ENCODE results near the gene CCDC169.
"Not testable (repeated sequence)": the region's sequence is repeated elsewhere in the genome, so short reads cannot be mapped to it uniquely, and the experiment has no call there.

The CCDC169 gene

DNA sequence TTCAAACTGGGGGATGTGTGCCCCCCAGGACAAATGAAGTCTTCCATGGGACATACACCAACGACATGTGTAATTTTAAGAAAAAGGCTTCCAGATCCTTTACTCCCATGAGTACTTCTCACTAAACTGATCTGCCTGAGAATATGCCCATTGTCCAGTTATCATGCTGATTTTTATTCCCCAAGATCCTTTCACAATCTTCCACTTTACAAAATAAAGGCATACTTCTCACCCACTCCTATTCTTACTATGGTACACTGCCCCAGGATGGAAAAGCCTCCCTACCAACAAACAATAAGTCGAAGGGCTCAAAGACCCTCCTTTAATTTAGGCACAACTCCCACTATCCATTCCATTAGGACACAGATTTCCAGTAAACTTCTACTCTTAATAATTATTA, 45.1 kb upstream of the CCDC169 start:
- TF ChIP-seq, protein P1, sequence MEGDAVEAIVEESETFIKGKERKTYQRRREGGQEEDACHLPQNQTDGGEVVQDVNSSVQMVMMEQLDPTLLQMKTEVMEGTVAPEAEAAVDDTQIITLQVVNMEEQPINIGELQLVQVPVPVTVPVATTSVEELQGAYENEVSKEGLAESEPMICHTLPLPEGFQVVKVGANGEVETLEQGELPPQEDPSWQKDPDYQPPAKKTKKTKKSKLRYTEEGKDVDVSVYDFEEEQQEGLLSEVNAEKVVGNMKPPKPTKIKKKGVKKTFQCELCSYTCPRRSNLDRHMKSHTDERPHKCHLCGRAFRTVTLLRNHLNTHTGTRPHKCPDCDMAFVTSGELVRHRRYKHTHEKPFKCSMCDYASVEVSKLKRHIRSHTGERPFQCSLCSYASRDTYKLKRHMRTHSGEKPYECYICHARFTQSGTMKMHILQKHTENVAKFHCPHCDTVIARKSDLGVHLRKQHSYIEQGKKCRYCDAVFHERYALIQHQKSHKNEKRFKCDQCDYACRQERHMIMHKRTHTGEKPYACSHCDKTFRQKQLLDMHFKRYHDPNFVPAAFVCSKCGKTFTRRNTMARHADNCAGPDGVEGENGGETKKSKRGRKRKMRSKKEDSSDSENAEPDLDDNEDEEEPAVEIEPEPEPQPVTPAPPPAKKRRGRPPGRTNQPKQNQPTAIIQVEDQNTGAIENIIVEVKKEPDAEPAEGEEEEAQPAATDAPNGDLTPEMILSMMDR (IDR thresholded peaks at IDR 0.05; ENCODE audit: borderline replicate concordance, insufficient read depth, low read depth, low read length), result no peak
- no peak overlapping the region for H3K4me3 ChIP-seq (ENCODE audit: low read depth, low read length)

DNA sequence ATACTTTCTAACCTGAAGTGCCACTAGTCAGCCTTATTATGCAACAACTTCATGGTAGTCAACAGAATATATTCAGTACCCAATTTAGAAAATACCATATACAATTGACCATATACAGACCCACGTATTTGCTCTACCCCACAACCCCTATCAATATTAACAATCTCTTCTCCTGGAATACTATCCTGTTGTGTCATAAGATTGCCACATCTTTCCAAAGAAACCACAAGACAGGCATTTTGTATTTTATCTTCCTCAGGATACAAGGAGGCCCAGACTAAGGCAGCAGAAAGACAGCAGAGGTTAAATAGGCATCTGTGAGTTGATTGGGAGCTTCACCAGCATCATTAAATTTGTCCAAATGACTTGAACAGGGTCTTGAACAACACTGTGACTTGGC, 44.1 kb upstream of the CCDC169 start:
- TF ChIP-seq, protein P1 (IDR thresholded peaks at IDR 0.05; ENCODE audit: borderline replicate concordance, insufficient read depth, low read depth, low read length), result no peak
- H3K4me3 ChIP-seq (ENCODE audit: low read depth, low read length), result no peak overlapping the region

DNA sequence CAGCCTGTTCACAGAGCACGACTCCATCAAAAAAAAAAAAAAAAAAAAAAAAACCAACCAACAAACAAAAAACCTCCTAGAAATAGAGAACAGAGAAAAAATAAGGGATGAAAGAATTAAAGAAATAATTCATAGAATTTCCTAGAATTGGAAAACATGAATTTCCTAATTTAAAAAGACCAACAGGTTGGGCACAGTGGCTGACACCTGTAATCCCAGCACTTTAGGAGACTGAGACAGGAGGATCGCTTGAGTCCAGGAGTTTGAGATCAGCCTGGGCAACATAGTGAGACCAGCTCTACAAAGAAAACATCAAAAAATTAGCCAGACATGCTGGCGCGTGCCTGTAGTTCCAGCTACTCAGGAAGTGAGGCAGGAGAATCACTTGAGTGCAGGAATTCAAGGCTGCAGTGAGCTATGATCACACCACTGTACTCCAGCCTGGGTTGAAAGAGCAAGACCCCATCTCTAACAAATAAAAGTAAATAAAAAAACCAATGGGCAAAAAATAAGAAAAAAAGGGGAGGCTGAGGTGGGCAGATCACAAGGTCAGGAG, 42.1 kb upstream of the CCDC169 start:
- TF ChIP-seq, protein P1 (IDR thresholded peaks at IDR 0.05; ENCODE audit: borderline replicate concordance, insufficient read depth, low read depth, low read length), result no peak
- no peak overlapping the region for H3K4me3 ChIP-seq (ENCODE audit: low read depth, low read length)

DNA sequence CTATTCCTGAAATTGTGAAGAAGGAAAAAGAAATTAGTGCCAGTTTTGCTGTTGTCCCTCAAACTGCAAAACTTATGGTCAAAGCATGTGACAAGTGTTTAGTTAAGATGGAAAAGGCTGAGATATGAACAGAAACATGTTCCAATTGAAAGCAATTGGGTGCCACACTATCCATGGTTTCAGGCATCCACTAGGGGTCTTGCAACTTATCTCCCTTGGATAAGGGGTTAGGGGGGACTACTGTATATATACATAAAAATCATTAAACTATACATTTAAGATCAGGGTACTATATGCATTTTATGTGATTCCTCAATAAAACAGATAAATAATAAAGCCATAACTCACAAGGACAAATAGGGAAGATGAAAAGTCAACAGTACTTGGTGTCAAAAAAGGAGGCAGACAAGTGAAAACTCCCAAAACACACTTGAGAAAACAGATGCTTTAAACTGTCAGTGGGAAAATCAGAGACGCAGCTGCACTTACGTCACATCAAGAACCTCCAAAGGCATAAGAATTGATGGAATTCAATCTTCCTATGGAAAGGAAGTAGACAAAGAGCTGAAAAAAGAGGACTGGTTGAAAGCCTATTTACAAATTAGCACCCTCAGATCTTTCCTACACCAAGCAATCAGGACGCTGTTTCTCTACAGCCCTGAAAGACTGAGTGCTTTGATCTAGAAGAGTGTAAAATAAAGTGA, 40.5 kb upstream of the CCDC169 start:
- no peak overlapping the region for H3K4me3 ChIP-seq (ENCODE audit: low read depth, low read length)

DNA sequence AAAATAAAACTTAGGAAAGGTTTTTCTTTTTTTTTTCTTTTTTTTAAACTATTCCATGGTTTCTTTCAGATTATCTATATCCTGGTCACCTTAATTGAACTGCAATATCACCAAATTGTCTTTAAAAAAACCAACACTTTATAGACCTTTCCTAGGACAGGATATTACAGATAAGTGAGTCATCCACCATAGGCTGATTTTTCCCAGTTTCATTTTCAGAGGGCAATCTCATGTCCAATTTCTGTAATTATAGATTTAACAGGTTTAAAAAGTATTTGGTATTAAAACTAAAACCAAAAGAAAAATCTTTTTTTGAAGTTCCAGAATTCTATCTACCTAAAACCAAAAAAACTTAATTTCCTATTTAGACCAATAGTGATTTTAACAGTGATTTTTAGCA, 35.4 kb upstream of the CCDC169 start:
- no peak overlapping the region for H3K4me3 ChIP-seq (ENCODE audit: low read depth, low read length)
- TF ChIP-seq, protein P1 (IDR thresholded peaks at IDR 0.05; ENCODE audit: borderline replicate concordance, insufficient read depth, low read depth, low read length), result no peak

More for the DNA sequence above, 40.5 kb upstream of the CCDC169 start:
- TF ChIP-seq, protein P1 (IDR thresholded peaks at IDR 0.05; ENCODE audit: borderline replicate concordance, insufficient read depth, low read depth, low read length), result no peak

DNA sequence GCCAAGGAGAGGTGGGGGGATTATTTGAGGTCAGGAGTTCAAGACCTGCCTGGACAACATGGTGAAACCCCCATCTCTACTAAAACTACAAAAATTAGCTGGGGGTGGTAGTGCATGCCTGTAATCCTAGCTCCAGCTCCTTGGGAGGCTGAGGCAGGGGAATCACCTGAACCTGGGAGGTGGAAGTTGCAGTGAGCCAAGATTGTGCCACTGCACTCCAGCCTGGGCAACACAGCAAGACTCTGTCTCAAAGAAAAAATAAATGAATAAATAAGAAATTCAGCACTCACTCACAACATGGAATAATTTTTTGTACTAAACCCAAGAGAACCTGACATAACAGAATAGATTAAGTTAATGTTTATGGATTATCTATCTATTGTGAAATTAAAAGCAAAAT, 34.6 kb upstream of the CCDC169 start:
- H3K4me3 ChIP-seq (ENCODE audit: low read depth, low read length), result not testable (repeated sequence)

DNA sequence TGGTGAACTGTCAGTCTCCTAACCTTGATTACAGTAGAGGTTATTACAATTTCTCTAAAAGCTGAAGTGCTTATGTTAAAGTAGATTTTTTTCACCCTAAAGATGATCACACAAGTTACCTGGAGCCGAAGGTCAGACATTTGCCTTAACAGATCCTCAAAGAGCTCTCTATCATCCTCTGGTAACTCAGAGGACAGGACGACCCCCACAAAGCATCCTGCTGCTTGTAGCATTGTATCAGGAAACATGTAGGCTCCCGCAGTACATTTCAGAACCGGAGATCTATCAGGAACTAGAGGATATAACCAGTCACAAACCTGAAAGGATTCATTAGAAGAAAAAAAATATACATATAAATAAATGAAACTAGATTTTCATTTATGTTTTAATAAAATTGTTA, 33.7 kb upstream of the CCDC169 start:
- TF ChIP-seq, protein P1 (IDR thresholded peaks at IDR 0.05; ENCODE audit: borderline replicate concordance, insufficient read depth, low read depth, low read length), result no peak
- no peak overlapping the region for H3K4me3 ChIP-seq (ENCODE audit: low read depth, low read length)
